Heart right ventricle (tissue), 16 donors: ENCODE results near the gene METTL15. TPM values are rescaled to one million over a fixed set of nuclear protein-coding genes. Genes with fewer than 3 reads are reported as not detected.
"Not testable (repeated sequence)": the region's sequence is repeated elsewhere in the genome, so short reads cannot be mapped to it uniquely, and the experiment has no call there.

Experiments used
- ATAC-seq, 8 donors: fragments of 200-7000 bp; cut with Tn5 transposase; one replicate each; pipeline ENCODE4 v1.9.1; 2020; ENCODE audit warnings: mild to moderate bottlenecking in 8 of 8, moderate library complexity in 8 of 8, moderate number of reproducible peaks in 1 of 8
- DNase-seq, 2 donors: peaks; one replicate each; pipeline ENCODE4 v3.0.0-alpha.2; 2020
- H3K27ac ChIP-seq, 10 donors: fragments of 200-600 bp; sonication (generic) in 2 of 10; one replicate each; pipeline versions ENCODE4 v1.5.0 to v1.8.0; 2020 to 2022; ENCODE audit warnings: mild to moderate bottlenecking in 3 of 10
- H3K27me3 ChIP-seq, 7 donors: fragments of 200-600 bp; one replicate each; pipeline ENCODE4 v1.8.0; 2021 to 2022; ENCODE audit warnings: mild to moderate bottlenecking in 2 of 7
- H3K36me3 ChIP-seq, 9 donors: fragments of 200-600 bp; sonication (generic) in 1 of 9; one replicate each; pipeline versions ENCODE4 v1.5.0 to v1.8.0; 2020 to 2022; ENCODE audit warnings: mild to moderate bottlenecking in 2 of 9
- H3K4me1 ChIP-seq, 9 donors: fragments of 200-600 bp; sonication (generic) in 1 of 9; one replicate each; pipeline versions ENCODE4 v1.5.0 to v1.8.0; 2020 to 2022; ENCODE audit warnings: mild to moderate bottlenecking in 4 of 9
- H3K4me3 ChIP-seq, 10 donors: fragments of 200-600 bp; sonication (generic) in 2 of 10; one replicate each; pipeline versions ENCODE4 v1.5.0 to v1.8.0; 2020 to 2022; ENCODE audit warnings: mild to moderate bottlenecking in 7 of 10, moderate library complexity in 2 of 10
- H3K9me3 ChIP-seq, 11 donors: fragments of 200-600 bp in 10 of 11; sonication (generic) in 2 of 11; one replicate each; pipeline versions ENCODE4 v1.5.0 to v1.8.0; 2013 to 2022; ENCODE audit warnings: mild to moderate bottlenecking in 2 of 11, control low read depth in 1 of 11, moderate library complexity in 1 of 11
- CTCF ChIP-seq, 9 donors: fragments of 200-600 bp; sonication (generic) in 2 of 9; IDR thresholded peaks; one replicate each; pipeline versions ENCODE4 v1.5.0 to v1.8.0; 2021 to 2022; ENCODE audit warnings: antibody characterized with exemption in 9 of 9, mild to moderate bottlenecking in 5 of 9, moderate library complexity in 1 of 9
- WGBS, 2 donors: extraction: QIAGEN DNeasy Blood & Tissue Kit; methylation state at CpG; one replicate each; pipeline ENCODE4 v1.1.7; 2013; ENCODE audit warnings: inconsistent platforms in 1 of 2; 5-methylcytosine and 5-hydroxymethylcytosine counted together
- intact Hi-C, 10 donors: fragments of 100-400 bp; cut with DNase I; formaldehyde crosslinking; loops; one replicate each; pipeline versions ENCODE4 v1.11.1 to v1.14.2; 2022
- polyA plus RNA-seq, 2 donors: library from polyadenylated mRNA; stranded (reverse); fragments of 200-250 nt; gene quantifications; one replicate each; pipeline ENCODE4 v1.2.3, GENCODE V29; 2013
- total RNA-seq, 10 donors: library from RNA; stranded (reverse); fragmentation: NEBNext Ultra II Directional in 3 of 10; extraction: Animal tissue kit (Norgen Biotek cat#: 25700) in 3 of 10; gene quantifications; one replicate each; pipeline versions ENCODE4 v1.2.1 to v1.2.4, GENCODE V29; 2021 to 2023
- donor health status: Arrhythmogenic right ventricular cardiomyopathy.
- donor health status: ischemic (EF 13 %, LVEDD 7.1; RV severe dilation, severe dysfunction).
- donor health status: healthy with polysubstance abuse.
- donor health status: DM: no; HTN: yes; CAD: no.
- donor health status: DM: no; HTN: no; CAD: no.
- donor health status: ischemic (EF 25% LVEDD 6.9; RV normal size, moderate dysfunction).
- donor health status: ischemic (EF 25% LVEDD 5.7; RV mildly dilated, moderate dysfunction).
- donor health status: healthy.
- donor health status: DM: yes; HTN: yes; CAD: no.
- donor health status: Ischemic cardiomyopathy.
- donor health status: ischemic (EF 35%, LVEDD 5.7; RV mildly dilated, moderate dysfunction).
- donor health status: nonischemic (EF 11% LVEDD 7.7; RV severe dilation, severe dysfunction).
- donor health status: DM: yes; HTN: yes; CAD: no.
- donor health status: PGD.
- donor health status: ischemic (EF 29% LVEDD 5.4; RV normal size, mild dysfunction).
- donor health status: nonischemic (EF 23%, LVEDD 6.1; RV moderate dilation, normal function).

Gene METTL15
- total and polyA plus RNA-seq, 12 donors: 4.7 to 13.6 (median 11.8) TPM

- DNase-seq (no peak), ATAC-seq (no peak)
- WGBS, 2 donors: 88 to 95% methylated on average over 1 of the region's 1 CpG
- no peak for TF ChIP-seq CTCF (IDR thresholded peaks at IDR 0.05)
- no peaks in the 10 kb centered on the region for H3K4me1 ChIP-seq
- peaks cover 0 to 10% (median 0%) of the 10 kb centered on the region in 11 donors for H3K9me3 ChIP-seq
- no peak overlapping the region for H3K4me3 ChIP-seq
- intact Hi-C loops: no loop called here
- no peaks in the 10 kb centered on the region for H3K27me3 ChIP-seq
- no peak overlapping the region for H3K27ac ChIP-seq
- peaks cover 0 to 29% (median 0%) of the 10 kb centered on the region in 9 donors for H3K36me3 ChIP-seq
Observed at GRCh38 chr11:28176351-28176750, 68.2 kb downstream of the METTL15 start.

- no peak overlapping the region for H3K4me3 ChIP-seq
- peaks cover 0 to 26% (median 12%) of the 10 kb centered on the region in 11 donors for H3K9me3 ChIP-seq
Observed at GRCh38 chr11:28195449-28195848, 87.3 kb downstream of the METTL15 start.

GRCh38 chr11:28209906-28210305 is 101.7 kb downstream of the METTL15 start:
- H3K27ac ChIP-seq: no peak overlapping the region
- H3K4me1 ChIP-seq: no peaks in the 10 kb centered on the region
- DNase-seq (no peak), ATAC-seq (no peak)
- no peaks in the 10 kb centered on the region for H3K27me3 ChIP-seq
- no peaks in the 10 kb centered on the region for H3K9me3 ChIP-seq
- intact Hi-C loops: no loop called here
- no peak for TF ChIP-seq CTCF (IDR thresholded peaks at IDR 0.05)
- no peak overlapping the region for H3K4me3 ChIP-seq
- peaks cover 0 to 34% (median 0%) of the 10 kb centered on the region in 9 donors for H3K36me3 ChIP-seq
- 94 to 96% methylated on average over 1 of the region's 1 CpG for WGBS, 2 donors

More at GRCh38 chr11:28195449-28195848, 87.3 kb downstream of the METTL15 start:
- no peaks in the 10 kb centered on the region for H3K27me3 ChIP-seq
- H3K4me1 ChIP-seq: no peaks in the 10 kb centered on the region
- H3K27ac ChIP-seq: no peak overlapping the region
- peaks cover 0 to 12% (median 0%) of the 10 kb centered on the region in 9 donors for H3K36me3 ChIP-seq
- intact Hi-C loops: no loop called here
- ATAC-seq (no peak), DNase-seq (no peak)
- TF ChIP-seq CTCF (IDR thresholded peaks at IDR 0.05): no peak
- WGBS, 2 donors: 74 to 100% methylated on average over 2 of the region's 2 CpGs

GRCh38 chr11:28222063-28222462 is 113.9 kb downstream of the METTL15 start:
- ATAC-seq, H3K4me1 ChIP-seq, intact Hi-C loops, H3K27ac ChIP-seq, H3K36me3 ChIP-seq, H3K4me3 ChIP-seq, DNase-seq, H3K27me3 ChIP-seq: not testable (repeated sequence)
- WGBS, 2 donors: 94 to 95% methylated on average over 9 of the region's 9 CpGs
- peaks cover 0 to 14% (median 0%) of the 10 kb centered on the region in 11 donors for H3K9me3 ChIP-seq

- intact Hi-C loops: no loop called here
- no peak for DNase-seq
Observed at GRCh38 chr11:28223577-28223976, 115.4 kb downstream of the METTL15 start.

More at GRCh38 chr11:28223577-28223976, 115.4 kb downstream of the METTL15 start:
- Histone ChIP-seq H3K9me3 (peaks cover 0 to 7% (median 0%) of the 10 kb centered on the region in 11 donors), H3K36me3 (no peaks in the 10 kb centered on the region), H3K27me3 (no peaks in the 10 kb centered on the region), H3K4me1 (peaks cover 0 to 4% (median 0%) of the 10 kb centered on the region in 9 donors), H3K27ac (no peak overlapping the region), H3K4me3 (no peak overlapping the region)
- WGBS, 2 donors: 85 to 90% methylated on average over 1 of the region's 1 CpG
- TF ChIP-seq CTCF (IDR thresholded peaks at IDR 0.05): no peak
- ATAC-seq: no peak
